Measurements from ENCODE around the gene RPS21.

The RPS21 gene

DNA sequence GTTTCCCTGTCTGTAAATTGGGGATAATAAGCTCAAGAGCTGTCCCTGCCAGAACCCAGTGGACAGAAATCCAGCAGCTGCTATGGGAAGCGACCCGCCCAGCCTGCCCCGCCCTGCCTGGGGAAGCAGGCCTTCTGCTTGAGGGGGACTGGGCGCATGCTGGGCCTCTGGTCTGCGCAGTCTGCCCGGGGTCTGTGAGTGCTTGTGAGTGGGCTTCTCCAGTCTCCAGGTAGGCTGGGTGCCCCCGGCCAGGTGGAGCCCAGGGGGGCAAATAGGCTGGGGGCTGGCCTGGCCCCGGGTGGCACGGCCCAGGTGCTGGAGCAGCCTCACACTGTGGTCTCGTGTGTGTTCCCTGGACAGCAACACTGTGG, 41.1 kb downstream of the RPS21 start:
- no peak for DNase-seq

DNA sequence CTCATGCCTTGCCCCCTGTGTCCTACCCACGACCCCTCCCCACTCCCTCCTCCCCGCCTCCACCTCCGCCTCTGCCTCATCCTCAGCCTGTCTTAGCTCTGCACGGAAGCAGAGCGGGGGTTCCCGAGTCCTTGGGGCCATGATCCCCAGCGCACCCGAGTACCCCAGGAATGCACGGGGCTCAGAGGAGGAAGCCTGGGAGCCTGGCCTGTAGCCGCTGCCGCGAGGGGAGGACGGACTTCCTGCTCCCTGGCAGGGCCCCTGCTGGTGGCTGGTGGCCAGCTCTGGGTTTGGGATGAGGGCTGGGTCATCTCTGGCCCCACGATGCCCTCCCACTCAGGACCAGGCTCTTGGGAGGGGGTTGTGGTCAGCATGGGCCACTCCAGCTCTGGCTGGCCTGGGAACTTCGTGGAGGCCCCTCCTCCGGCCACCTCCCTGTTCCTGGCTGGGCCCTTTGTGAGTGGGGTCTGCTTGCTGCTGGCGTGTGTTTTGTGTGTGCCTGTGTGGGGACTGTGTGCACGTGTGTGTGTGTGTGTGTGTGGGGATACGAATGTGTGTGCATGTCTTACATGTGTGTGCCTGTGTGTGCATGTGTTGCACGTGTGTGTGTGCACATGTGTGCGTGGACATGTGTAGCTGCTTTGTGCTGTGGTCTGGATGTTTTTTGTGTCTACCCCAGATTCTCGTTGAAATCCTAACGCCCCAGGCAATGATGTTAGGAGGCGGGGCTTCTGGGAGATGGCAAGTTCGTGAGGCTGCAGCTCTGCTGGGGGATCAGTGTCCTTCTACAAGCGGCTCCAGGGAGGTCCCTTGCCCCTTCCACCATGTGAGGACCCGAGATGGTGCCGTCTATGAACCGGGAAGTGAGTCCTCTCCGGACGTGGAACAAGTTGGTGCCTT, 41.7 kb downstream of the RPS21 start:
- no peak for DNase-seq

DNA sequence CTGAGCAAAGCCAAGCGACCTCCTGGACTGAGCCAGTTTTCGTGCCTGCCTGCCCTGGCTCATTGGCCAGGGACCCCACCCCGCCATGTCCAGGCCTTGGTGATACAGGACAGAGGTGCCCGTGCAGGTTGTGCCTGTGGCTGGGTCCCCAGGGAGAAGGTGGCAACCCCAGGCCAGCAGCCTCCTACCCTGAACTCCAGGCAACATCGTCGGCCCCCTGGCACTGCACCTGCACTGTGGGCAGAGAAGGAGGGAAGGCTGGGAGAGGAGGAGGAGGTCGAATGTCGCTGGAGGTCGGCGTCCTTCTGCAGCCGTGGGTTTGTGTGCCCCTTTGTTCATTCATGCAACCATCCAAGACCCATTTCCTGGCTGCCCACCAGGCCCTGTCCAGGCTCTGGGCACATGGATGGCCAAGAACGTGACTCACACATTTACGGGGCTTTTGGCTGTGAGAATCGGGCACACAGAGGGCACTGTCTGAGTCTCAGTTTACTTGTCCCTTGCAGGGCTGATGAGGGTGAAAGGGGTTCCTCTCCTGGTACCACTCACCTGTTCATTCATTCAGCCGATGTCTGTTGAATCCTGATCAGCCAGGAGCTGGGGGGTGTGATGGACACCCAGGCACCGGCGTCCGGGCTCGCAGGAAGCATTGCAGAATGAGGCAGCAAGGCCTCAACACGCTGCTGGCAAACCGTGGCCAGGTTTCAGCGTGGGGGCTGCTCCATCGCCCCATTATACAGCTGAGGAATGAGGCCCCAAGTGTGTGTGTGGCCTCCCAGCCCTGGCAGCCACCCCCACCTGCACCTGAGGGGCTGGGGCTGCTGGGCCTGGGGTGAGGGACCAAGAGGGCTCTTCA, 42.8 kb downstream of the RPS21 start:
- no peak for DNase-seq

DNA sequence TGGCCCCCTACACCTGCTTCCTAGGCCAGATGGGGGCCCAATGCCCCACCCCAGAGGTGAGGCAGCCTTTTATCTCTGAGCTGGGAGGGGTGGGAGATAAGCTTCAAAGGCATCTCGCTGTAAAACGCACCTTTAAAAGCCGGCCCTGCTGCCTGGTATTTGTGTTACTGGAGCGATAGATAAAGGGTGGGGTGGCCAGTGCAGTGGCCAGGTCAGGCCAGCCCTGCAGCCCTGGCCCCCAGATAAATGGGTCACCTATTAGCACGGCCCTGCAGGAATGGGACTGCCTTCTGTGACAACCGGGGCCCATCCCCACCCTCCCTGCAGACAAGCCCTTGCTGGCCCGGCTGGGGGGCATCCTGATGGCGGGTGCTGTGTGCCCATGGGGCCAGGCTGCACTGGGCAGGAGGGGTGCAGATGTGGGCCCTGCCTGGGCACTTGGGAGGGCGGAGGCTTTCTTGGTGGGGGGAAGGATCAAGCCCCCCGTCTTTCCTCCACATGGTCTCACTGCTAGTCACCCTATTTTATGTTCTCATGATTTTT, 43.5 kb downstream of the RPS21 start:
- no peak for DNase-seq

DNA sequence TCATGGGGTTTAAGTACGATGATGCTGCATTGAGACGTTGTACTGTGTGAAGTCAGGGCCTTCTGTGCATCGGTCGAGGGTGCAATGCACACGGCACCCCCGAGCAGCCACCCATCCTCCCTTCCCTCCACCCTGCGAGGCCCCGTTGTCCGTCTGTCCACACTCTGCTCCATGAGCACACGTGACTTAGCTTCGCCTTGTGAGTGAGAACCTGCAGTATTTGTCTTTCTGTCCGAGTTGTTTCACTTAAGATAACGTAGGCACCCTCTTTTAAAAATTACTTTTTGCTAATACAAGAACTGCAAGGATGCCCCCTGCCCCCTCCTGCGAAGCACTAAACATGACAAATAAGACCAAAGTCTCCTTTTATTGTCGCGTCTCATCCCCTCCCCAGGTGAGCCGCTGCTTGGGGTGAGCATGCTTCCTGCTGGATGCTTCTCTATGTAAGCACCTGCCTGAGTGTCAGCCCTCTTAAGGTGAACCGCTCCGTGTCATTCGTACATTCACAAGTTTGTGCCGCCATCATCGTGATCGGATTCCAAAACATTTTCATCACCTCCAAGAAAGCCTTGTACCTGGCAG, 44.1 kb downstream of the RPS21 start:
- no peak for DNase-seq

DNA sequence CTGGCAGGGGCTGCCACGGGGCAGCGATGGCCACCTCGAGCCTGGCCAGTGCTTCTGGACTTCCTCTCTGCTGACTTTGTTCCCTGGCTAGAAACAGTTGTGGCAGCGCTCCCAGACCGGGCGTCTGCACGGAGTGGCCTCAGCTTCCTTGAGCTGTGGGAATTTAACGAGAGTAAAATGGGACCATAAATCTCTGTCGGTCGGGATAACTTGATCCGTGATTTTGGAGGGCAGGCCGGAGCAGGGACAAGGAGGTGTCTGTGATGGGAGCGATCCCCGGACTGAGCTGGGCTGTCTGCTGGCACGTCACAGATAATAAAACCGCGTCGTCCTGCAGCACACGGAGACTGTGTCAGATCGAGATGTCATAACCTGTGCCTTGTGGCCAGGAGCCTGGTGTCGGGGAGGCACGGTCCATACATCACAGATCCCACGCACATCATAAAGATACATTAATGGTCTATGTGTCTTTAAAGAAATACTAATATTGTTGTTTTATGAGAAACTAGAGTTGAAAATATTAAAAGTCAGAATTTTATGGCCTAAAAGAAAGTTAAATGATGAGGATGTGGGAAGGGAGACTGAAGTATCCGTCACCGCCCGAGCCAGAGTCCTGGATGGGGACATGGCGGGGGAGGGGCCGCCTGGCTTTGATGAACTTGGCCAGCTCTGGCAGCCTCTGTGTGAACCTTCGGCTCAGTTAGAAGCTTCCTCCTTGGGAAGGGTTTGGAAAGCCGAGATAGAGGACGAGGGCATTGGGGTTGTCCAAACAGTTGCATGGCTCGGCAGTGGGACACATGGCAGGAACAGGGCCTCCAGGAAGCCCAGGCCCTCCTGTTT, 47.0 kb downstream of the RPS21 start:
- no peak for DNase-seq

DNA sequence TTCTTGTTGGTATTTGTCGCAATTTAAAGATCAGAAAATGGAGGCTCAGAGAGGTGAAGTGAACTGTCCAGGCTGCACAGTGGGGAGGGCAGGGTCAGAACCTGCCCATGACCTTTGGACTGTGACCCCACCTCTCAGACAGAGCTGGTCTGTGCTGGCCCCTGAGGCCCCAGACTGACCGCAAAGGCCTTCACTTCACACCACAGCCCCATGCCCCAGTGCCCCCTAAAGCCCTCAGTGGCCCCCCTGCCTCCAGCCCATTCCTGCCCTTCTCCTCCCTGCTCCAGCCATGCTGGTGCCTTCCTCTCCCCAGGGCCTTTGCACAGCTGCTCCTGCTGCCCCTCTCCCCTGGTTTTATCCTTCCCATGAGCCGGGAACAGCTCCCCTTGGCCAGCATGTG, 49.8 kb downstream of the RPS21 start:
- DNase-seq = no peak

DNA sequence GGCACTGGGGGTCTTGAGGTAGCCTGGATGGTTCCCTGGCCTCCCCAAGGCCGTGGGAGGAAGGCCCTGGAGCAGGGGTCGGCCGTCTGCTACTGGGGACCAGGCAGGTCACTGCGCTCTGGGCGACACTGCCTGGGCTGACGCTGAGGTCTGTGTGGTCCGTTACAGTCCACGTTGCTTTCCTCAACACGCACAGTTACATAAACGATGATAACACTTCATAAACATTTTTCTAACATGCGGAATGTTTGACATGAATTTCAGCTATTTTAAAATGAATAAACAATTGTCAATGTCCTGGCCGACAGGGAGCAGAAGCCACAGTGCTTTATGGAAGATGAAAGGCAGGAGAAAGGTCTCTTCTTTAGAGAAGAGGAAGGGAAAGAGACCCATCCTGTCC, 50.6 kb downstream of the RPS21 start:
- DNase-seq = no peak

DNA sequence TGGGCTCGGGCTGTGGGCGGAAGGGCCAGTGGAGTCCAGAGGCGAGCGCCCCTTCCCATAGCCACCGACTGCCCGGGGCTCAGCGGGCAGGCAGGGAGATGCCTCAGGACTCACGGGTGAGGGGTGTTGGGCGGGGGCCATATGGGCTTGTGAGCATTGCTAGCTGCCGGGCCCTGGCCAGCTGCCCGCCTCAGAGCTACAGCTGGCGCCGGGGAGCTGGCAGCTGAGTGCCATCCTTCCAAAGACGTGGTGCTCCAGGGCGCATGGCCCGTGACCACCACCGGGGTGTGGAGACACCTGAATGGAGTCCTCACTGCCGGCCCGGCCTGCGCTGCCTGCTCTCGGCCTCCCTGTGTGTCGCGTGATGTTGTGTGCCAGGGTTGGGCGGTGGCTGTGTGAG, 51.0 kb downstream of the RPS21 start:
- DNase-seq = no peak

All from SW 1271 (cell line).